Measurements from ENCODE around the gene RIPK3.
A peak's percentile ranks its signal among the peaks of the same experiment; 100 is the strongest.
"Not testable (repeated sequence)": the region's sequence is repeated elsewhere in the genome, so short reads cannot be mapped to it uniquely, and the experiment has no call there.

The RIPK3 gene

GRCh38 chr14:24339284-24340151 lies at the start of gene RIPK3:
TSS of gene RIPK3 (minus strand) at chr14:24339991. CDS start at chr14:24339826, 165 bp downstream.
- no peak for DNase-seq (ENCODE audit: low read depth)
- no peak within 1 kb of the TSS for H3K4me3 ChIP-seq (ENCODE audit: low read length)
- TF ChIP-seq CTCF (conservative IDR thresholded peaks at IDR 0.05; ENCODE audit: low read depth, low read length) = no peak

GRCh38 chr14:24389226-24389848 lies 49.5 kb upstream of the RIPK3 start:
- no peak for TF ChIP-seq CTCF (conservative IDR thresholded peaks at IDR 0.05; ENCODE audit: low read depth, low read length)
- no peak overlapping the region for H3K4me3 ChIP-seq (ENCODE audit: low read length)
- DNase-seq (ENCODE audit: low read depth) = no peak

- peak; percentile 51 for DNase-seq (ENCODE audit: low read depth)
- no peak for TF ChIP-seq CTCF (conservative IDR thresholded peaks at IDR 0.05; ENCODE audit: low read depth, low read length)
- H3K4me3 ChIP-seq (ENCODE audit: low read length) = no peak overlapping the region
These were observed 48.8 kb upstream of the RIPK3 start for GRCh38 chr14:24388474-24389179.

- not testable (repeated sequence) for DNase-seq (ENCODE audit: low read depth); H3K4me3 ChIP-seq (ENCODE audit: low read length)
These were observed 47.8 kb upstream of the RIPK3 start for GRCh38 chr14:24387579-24387978.

GRCh38 chr14:24387009-24387345 lies 47.2 kb upstream of the RIPK3 start:
- no peak for TF ChIP-seq CTCF (conservative IDR thresholded peaks at IDR 0.05; ENCODE audit: low read depth, low read length)
- no peak overlapping the region for H3K4me3 ChIP-seq (ENCODE audit: low read length)
- DNase-seq (ENCODE audit: low read depth) = no peak

- no peak for TF ChIP-seq CTCF (conservative IDR thresholded peaks at IDR 0.05; ENCODE audit: low read depth, low read length)
- no peak overlapping the region for H3K4me3 ChIP-seq (ENCODE audit: low read length)
- no peak for DNase-seq (ENCODE audit: low read depth)
These were observed 45.7 kb upstream of the RIPK3 start for GRCh38 chr14:24385524-24385923.

GRCh38 chr14:24384169-24384568 lies 44.4 kb upstream of the RIPK3 start:
- no peak overlapping the region for H3K4me3 ChIP-seq (ENCODE audit: low read length)
- no peak for TF ChIP-seq CTCF (conservative IDR thresholded peaks at IDR 0.05; ENCODE audit: low read depth, low read length)
- no peak for DNase-seq (ENCODE audit: low read depth)
